ENCODE results near the gene CLDN7.

CLDN7 gene

DNA sequence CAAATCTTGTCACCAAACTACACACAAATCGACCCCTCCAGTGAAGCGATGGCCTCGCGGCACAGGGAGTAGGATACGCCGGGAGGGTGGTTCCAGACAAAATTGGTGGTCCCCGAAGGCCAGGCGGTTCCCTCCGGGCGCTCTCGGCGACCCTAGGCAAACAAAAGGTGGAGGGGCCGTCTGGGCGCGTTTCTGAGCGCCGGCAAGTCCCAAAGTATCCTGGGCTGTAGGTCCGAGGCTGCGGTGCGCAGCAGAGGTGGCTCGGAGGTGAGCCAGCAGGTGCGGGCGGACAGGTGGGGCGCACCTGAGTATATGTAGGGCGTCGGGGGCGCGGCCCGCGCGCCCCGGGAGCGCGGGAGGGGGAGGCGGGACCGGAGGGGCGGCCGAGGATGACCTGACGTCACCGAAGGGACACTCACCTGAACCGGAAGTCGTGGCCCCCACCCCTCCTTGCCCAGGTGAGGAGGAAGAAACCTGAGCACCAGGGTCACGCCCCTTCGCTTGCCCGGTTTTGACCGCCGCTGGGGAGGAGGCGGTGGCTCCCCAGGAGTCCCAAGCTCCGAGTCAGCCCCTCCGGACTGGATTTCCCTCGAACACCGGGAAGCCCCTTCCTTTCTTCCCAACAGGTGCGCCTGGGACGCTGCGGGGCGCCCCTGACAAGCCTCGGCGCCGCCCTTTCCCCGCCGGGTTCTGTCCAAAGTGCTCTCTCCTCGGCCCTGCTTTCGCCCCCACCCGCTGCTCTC is at the start of gene CLDN7:
CLDN7 (minus strand) TSS at position 287 of the 743 bp plus-strand sequence. CDS start 435 bp downstream, outside the sequence.
- DNase-seq (ENCODE audit: low spot score): no peak
- TF ChIP-seq CTCF (IDR thresholded peaks at IDR 0.05): no peak
- Histone ChIP-seq H3K27ac (peak within 1 kb of the TSS in 1 of 2 donors; percentile 26), H3K4me3 (peak within 1 kb of the TSS; percentile 69)

DNA sequence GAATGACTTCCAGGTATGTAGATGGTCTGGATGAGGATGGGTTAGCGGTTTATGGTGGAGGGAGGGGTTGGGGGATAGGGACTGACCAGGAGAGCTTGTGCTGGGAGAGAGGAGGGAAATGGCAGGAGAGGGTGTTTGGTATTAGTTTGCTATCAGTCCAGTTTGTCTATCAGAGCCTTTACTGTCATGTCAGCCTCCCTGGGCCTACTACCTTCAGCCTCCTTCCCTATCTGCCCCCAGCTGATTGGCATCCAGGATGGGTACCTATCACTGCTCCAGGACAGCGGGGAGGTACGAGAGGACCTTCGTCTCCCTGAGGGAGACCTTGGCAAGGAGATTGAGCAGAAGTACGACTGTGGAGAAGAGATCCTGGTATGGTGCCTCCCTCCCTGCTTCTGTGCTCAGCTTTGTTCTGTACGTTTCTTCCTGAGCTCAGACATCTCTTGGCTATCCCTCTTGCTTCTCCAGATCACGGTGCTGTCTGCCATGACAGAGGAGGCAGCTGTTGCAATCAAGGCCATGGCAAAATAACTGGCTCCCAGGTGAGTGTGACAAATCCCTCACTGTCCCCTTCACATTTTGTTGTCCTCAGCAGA is 48.9 kb upstream of the CLDN7 start:
- no peak for DNase-seq (ENCODE audit: low spot score)
- H3K4me3 ChIP-seq: no peak overlapping the region
- peak overlapping the region in 1 of 2 donors; percentile 42 for H3K27ac ChIP-seq
- TF ChIP-seq CTCF (IDR thresholded peaks at IDR 0.05): no peak

GRCh38 chr17:7309628-7310027 is 47.4 kb upstream of the CLDN7 start:
- DNase-seq (ENCODE audit: low spot score): no peak
- peak overlapping the region; percentile 92 for H3K4me3 ChIP-seq
- no peak for TF ChIP-seq CTCF (IDR thresholded peaks at IDR 0.05)
- peak overlapping the region in 1 of 2 donors; percentile 99 for H3K27ac ChIP-seq

- no peak for TF ChIP-seq CTCF (IDR thresholded peaks at IDR 0.05)
- H3K4me3 ChIP-seq: peak overlapping the region; percentile 92
- DNase-seq (ENCODE audit: low spot score): peak; percentile 86
- peak overlapping the region; percentile 99 for H3K27ac ChIP-seq
These were observed 46.6 kb upstream of the CLDN7 start for GRCh38 chr17:7308625-7309433.

DNA sequence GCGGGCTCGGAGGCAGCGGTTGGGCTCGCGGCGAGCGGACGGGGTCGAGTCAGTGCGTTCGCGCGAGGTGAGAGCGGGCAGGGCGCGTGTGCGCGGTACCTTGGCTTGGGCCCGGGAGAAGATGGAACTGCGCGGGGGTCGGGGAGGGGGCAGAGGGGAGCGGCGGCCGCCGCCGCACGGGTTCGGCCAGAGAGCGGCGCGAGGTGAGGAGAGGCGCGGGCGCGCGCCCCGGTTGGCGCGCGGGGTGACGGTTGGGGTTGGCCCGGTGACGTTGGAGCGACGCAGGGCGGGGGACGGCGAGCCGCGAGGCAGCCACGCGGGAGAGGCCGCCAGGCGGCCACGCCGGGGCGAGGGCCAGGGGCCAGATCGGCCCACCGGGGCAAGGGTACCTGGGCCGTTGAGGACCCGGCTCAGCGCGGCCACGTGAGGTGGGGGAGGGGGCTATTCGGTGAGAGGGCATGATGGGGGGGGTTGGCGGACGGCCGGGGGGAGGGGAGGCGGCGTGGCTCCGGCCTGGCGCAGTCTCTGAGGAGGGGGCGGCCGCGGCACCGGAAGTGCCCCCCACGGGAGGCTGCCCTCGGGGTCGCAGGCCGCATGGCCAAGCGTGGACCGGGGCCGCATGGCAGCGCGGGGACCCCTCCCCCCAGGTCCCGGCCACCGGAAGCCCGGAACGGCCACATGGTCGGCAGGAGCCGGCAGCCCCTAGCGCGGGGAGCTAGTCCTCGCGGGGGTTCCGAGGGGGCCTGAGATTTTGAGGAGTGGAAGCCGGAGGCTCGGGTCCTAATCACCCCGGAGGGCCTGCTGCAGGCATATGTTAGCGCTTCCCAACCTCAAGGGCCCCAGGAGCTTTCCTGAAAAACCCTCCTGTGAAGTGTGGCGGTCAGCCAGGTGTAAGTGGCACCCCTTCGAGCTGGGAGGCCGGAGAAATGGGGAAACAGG is 45.7 kb upstream of the CLDN7 start:
- no peak for TF ChIP-seq CTCF (IDR thresholded peaks at IDR 0.05)
- Histone ChIP-seq H3K27ac (peak overlapping the region; percentile 99), H3K4me3 (peak overlapping the region; percentile 92)
- DNase-seq (ENCODE audit: low spot score): no peak

- no peak for TF ChIP-seq CTCF (IDR thresholded peaks at IDR 0.05)
- peak within 1 kb of the TSS; percentile 99 for H3K27ac ChIP-seq
- peak within 1 kb of the TSS; percentile 92 for H3K4me3 ChIP-seq
- peak; percentile 99 for DNase-seq (ENCODE audit: low spot score)
These were observed 44.8 kb upstream of the CLDN7 start, which contains the start of gene EIF5A for GRCh38 chr17:7306911-7307685. EIF5A (plus strand) TSS chr17:7307628; CDS start chr17:7309636, 2,008 bp downstream.

All from coronary artery (tissue), 2 donors.